Measurements from ENCODE around the gene PRR11. TPM values are rescaled to one million over a fixed set of nuclear protein-coding genes. Genes with fewer than 3 reads are reported as not detected.

PRR11 gene
- total and polyA plus RNA-seq, 7 donors: 0.28 to 2.3 (median 0.44) TPM

DNA sequence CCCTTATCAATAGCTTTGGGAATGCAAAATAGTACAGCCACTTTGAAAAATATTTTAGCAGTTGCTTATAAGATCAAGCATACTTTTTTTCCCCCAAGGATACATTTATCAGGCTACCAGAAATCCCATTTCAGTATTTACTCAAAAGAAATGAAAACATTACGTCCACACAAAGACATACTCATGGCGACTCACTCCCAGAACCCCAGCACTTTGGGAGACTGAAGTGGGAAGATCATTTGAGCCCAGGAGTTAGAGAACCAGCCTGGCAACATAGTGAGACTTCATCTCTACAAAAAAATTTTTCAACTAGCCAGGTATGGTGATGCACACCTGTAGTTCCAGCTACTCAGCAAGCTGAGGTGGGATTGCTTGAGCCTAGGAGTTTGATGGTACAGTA is 6.5 kb upstream of the PRR11 start:
- no peak overlapping the region for H3K27ac ChIP-seq
- H3K4me1 ChIP-seq: peaks cover 12% of the 10 kb centered on the region
- TF ChIP-seq, protein P1, sequence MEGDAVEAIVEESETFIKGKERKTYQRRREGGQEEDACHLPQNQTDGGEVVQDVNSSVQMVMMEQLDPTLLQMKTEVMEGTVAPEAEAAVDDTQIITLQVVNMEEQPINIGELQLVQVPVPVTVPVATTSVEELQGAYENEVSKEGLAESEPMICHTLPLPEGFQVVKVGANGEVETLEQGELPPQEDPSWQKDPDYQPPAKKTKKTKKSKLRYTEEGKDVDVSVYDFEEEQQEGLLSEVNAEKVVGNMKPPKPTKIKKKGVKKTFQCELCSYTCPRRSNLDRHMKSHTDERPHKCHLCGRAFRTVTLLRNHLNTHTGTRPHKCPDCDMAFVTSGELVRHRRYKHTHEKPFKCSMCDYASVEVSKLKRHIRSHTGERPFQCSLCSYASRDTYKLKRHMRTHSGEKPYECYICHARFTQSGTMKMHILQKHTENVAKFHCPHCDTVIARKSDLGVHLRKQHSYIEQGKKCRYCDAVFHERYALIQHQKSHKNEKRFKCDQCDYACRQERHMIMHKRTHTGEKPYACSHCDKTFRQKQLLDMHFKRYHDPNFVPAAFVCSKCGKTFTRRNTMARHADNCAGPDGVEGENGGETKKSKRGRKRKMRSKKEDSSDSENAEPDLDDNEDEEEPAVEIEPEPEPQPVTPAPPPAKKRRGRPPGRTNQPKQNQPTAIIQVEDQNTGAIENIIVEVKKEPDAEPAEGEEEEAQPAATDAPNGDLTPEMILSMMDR (IDR thresholded peaks at IDR 0.05): no peak
- intact Hi-C loops (cut with DNase I): no loop called here
- no peak for ATAC-seq
- no peak overlapping the region for H3K4me3 ChIP-seq
- WGBS, 3 donors: 91 to 95% (median 95%) methylated on average over 2 of the region's 2 CpGs
- no peak for DNase-seq
- no peaks in the 10 kb centered on the region for H3K9me3 ChIP-seq
- H3K36me3 ChIP-seq (ENCODE audit: insufficient read depth in 1 of 2, low read depth in 1 of 2): no peaks in the 10 kb centered on the region
- H3K27me3 ChIP-seq (ENCODE audit: insufficient read depth in 3 of 3, low read length in 2 of 3): no peaks in the 10 kb centered on the region

DNA sequence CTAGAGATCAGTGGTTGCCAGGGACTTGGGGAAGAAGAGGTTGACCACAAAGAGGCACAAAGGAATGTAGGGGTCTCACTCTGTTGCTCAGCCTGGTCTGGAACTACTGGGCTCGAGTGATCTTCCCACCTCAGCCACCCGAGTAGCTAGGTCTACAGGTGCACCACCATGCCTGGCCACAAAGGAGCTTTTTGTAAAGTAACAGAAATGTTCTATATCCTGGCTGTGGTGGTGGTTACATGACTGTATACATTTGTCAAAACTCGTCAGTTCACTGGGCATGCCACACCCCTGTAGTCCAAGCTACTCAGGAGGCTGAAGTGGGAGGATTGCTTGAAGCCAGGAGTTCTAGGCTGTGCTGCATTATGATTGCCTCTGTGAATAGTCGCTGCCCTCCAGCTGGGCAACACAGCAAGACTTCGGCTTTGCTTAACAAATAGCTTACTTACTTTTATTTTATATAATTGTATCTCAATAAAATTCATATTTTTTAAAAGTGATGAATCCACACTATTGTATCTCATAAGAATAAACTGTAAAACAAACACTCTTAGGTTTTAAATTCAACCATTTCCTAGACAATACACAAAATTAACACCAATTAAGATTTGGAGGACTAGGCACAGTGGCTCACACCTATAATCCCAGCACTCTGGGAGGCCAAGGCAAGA is 5.6 kb upstream of the PRR11 start:
- Histone ChIP-seq H3K4me3 (no peak overlapping the region), H3K36me3 (ENCODE audit: insufficient read depth in 1 of 2, low read depth in 1 of 2) (no peaks in the 10 kb centered on the region), H3K4me1 (peaks cover 12% of the 10 kb centered on the region), H3K27ac (no peak overlapping the region), H3K27me3 (ENCODE audit: insufficient read depth in 3 of 3, low read length in 2 of 3) (no peaks in the 10 kb centered on the region), H3K9me3 (no peaks in the 10 kb centered on the region)
- ATAC-seq: no peak
- 95 to 97% (median 95%) methylated on average over 5 of the region's 5 CpGs for WGBS, 3 donors
- TF ChIP-seq, protein P1 (IDR thresholded peaks at IDR 0.05): no peak
- DNase-seq: no peak
- intact Hi-C loops (cut with DNase I): loop anchor here in 1 of 2 donors (5.0 kb wide), 1 partner anchor 43 kb away; the partner anchor contains the start of gene TRIM37

DNA sequence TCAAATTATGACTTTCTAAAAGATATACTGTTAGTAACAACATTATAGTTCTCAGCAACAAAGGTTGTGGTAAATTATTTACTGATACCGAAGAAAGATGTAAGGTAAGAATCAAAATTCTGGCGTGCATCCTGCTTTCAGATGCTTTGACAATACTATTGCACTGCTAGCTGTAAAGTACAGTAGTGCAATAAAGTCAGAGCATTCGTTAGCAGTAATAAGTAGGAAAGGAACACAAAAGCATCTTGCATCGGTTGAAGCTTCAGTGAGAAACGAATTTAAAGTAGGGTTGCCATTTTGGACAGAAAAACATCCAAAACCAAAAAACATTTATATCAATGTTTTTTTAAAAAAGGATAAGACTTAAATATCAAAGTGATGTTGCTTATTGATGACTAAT is 4.5 kb upstream of the PRR11 start:
- DNase-seq: no peak
- no peak overlapping the region for H3K4me3 ChIP-seq
- no peak overlapping the region for H3K27ac ChIP-seq
- WGBS, 3 donors: 82 to 85% (median 85%) methylated on average over 5 of the region's 5 CpGs
- H3K4me1 ChIP-seq: peaks cover 15% of the 10 kb centered on the region
- TF ChIP-seq, protein P1 (IDR thresholded peaks at IDR 0.05): no peak
- no peaks in the 10 kb centered on the region for H3K36me3 ChIP-seq (ENCODE audit: insufficient read depth in 1 of 2, low read depth in 1 of 2)
- intact Hi-C loops (cut with DNase I): loop anchor here in 1 of 2 donors (5.0 kb wide), 1 partner anchor 44 kb away; the partner anchor contains the start of gene TRIM37
- H3K9me3 ChIP-seq: no peaks in the 10 kb centered on the region
- no peaks in the 10 kb centered on the region for H3K27me3 ChIP-seq (ENCODE audit: insufficient read depth in 3 of 3, low read length in 2 of 3)
- ATAC-seq: no peak

DNA sequence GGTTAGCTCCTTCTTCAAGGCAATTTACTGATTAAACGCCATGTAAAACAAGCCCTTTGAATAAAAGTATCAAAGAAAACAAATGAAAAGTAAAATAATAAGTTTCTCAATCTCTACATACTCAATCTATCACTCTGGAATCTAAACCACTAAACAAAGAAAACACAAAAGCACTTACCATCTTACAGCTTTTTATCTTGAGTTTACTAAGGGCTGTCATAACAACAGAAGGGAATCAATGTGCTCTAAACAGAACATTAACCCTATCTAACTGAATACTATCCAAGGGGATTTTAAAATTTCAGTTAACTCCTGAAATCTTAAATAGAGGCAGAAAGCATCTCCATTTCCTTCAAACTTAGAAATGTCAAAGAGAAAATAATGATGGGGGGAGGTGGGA is 4.0 kb upstream of the PRR11 start:
- TF ChIP-seq, protein P1 (IDR thresholded peaks at IDR 0.05): no peak
- no peak for ATAC-seq
- intact Hi-C loops (cut with DNase I): loop anchor here in 1 of 2 donors (5.0 kb wide), 1 partner anchor 44 kb away; the partner anchor contains the start of gene TRIM37
- Histone ChIP-seq H3K4me3 (no peak overlapping the region), H3K27ac (no peak overlapping the region), H3K4me1 (peaks cover 20% of the 10 kb centered on the region), H3K9me3 (no peaks in the 10 kb centered on the region), H3K27me3 (ENCODE audit: insufficient read depth in 3 of 3, low read length in 2 of 3) (no peaks in the 10 kb centered on the region), H3K36me3 (ENCODE audit: insufficient read depth in 1 of 2, low read depth in 1 of 2) (no peaks in the 10 kb centered on the region)
- no peak for DNase-seq
- WGBS, 3 donors: 78 to 87% (median 83%) methylated on average over 1 of the region's 1 CpG
